Stomach (tissue), 4 donors: ENCODE data around the gene NCAM1.

ENCODE experiments used
- CTCF ChIP-seq, 7 experiments: fragments of 450-650 bp in 4 of 7; fragments of 200-600 bp in 3 of 7; sonication (generic) in 3 of 7; IDR thresholded peaks; one replicate each; pipeline ENCODE4 v1.5.1; 2016 to 2019; ENCODE audit warnings: antibody characterized with exemption in 7 of 7, control low read depth in 2 of 7, mild to moderate bottlenecking in 1 of 7
- POLR2AphosphoS5 ChIP-seq, 3 donors: sonication (generic); formaldehyde crosslinking; IDR thresholded peaks; one replicate each; pipeline ENCODE4 v1.6.1; 2016; ENCODE audit warnings: antibody characterized with exemption in 3 of 3

- TF ChIP-seq CTCF (IDR thresholded peaks at IDR 0.05) (no peak), POLR2AphosphoS5 (IDR thresholded peaks at IDR 0.05) (no peak)
Observed at GRCh38 chr11:112975493-112975892, 14.3 kb downstream of the NCAM1 start.
